H1 (cell line): ENCODE results near the gene METTL25B.

ENCODE experiments used
- EP300 ChIP-seq, 2 experiments: IDR thresholded peaks; 1 replicate in 1 of 2; 2 replicates in 1 of 2; pipeline ENCODE4 v1.6.1; 2011 to 2012; ENCODE audit warnings: low read depth in 2 of 2, low read length in 2 of 2, mild to moderate bottlenecking in 2 of 2, borderline replicate concordance in 1 of 2, inconsistent platforms in 1 of 2, moderate library complexity in 1 of 2
- JUND ChIP-seq: IDR thresholded peaks from 2 replicates; pipeline ENCODE4 v1.6.1; 2011; ENCODE audit warnings: mild to moderate bottlenecking, improper control_type of control experiment, low read length
- POLR2A ChIP-seq, 2 experiments: IDR thresholded peaks; 1 replicate in 1 of 2; 2 replicates in 1 of 2; pipeline ENCODE4 v1.6.1; 2011; ENCODE audit warnings: low read depth in 2 of 2, low read length in 2 of 2, mild to moderate bottlenecking in 2 of 2; ENCODE audit errors: control extremely low read depth in 1 of 2
- POLR2AphosphoS5 ChIP-seq: IDR thresholded peaks from 2 replicates; pipeline ENCODE4 v1.6.1; 2011; ENCODE audit warnings: low read depth, low read length
- SRF ChIP-seq: IDR thresholded peaks from 2 replicates; pipeline ENCODE4 v1.6.1; 2011; ENCODE audit warnings: mild to moderate bottlenecking, low read depth, low read length, moderate library complexity
- TEAD4 ChIP-seq: IDR thresholded peaks from 2 replicates; pipeline ENCODE4 v1.6.1; 2012; ENCODE audit warnings: low read depth, low read length, inconsistent platforms, mixed read lengths
- TF ChIP-seq, protein P1 (sequence below): IDR thresholded peaks from 2 replicates; pipeline ENCODE4 v1.6.1; 2012; ENCODE audit warnings: low read length, inconsistent platforms
- TF ChIP-seq, protein P2 (sequence below), 3 experiments: IDR thresholded peaks; 1 replicate in 2 of 3; 2 replicates in 1 of 3; pipeline versions ENCODE4 v1.5.1 to v1.6.1; 2011; ENCODE audit warnings: low read length in 3 of 3, mild to moderate bottlenecking in 3 of 3, inconsistent platforms in 2 of 3, low read depth in 1 of 3, moderate library complexity in 1 of 3; ENCODE audit not compliant: insufficient read depth in 1 of 3; ENCODE audit errors: control extremely low read depth in 1 of 3

DNA sequence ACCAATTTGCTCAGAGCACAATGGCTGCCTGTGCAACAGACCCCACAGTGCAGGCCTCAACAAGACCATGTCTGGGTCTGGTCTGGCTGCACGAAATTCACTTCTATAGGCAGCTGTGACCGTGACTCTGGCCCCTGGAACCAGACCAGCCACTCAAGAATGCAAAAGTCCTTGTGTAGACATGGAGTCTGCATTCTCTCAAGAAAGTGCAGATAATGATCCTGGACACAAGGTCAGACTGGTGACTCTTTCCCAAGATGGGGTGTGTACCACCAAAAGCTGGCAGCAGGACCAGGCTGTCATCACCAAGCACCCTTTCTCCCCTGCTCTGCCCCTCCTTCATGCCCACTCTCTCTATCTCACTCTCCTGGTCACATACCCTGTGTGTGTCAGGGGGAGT, 7.1 kb upstream of the METTL25B start:
- no peak for TF ChIP-seq TEAD4
- no peak; the same call in 1 of the 2 replicates for TF ChIP-seq POLR2AphosphoS5
- TF ChIP-seq, protein P1, sequence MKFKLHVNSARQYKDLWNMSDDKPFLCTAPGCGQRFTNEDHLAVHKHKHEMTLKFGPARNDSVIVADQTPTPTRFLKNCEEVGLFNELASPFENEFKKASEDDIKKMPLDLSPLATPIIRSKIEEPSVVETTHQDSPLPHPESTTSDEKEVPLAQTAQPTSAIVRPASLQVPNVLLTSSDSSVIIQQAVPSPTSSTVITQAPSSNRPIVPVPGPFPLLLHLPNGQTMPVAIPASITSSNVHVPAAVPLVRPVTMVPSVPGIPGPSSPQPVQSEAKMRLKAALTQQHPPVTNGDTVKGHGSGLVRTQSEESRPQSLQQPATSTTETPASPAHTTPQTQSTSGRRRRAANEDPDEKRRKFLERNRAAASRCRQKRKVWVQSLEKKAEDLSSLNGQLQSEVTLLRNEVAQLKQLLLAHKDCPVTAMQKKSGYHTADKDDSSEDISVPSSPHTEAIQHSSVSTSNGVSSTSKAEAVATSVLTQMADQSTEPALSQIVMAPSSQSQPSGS: no peak
- TF ChIP-seq JUND: no peak
- TF ChIP-seq EP300 (IDR thresholded peaks at IDR 0.05; ENCODE audit: borderline replicate concordance in 1 of 2, low read depth in 2 of 2, low read length in 2 of 2): no peak
- TF ChIP-seq POLR2A (IDR thresholded peaks at IDR 0.05; ENCODE audit: control extremely low read depth in 1 of 2, low read depth in 2 of 2, low read length in 2 of 2): no peak
- TF ChIP-seq, protein P2, sequence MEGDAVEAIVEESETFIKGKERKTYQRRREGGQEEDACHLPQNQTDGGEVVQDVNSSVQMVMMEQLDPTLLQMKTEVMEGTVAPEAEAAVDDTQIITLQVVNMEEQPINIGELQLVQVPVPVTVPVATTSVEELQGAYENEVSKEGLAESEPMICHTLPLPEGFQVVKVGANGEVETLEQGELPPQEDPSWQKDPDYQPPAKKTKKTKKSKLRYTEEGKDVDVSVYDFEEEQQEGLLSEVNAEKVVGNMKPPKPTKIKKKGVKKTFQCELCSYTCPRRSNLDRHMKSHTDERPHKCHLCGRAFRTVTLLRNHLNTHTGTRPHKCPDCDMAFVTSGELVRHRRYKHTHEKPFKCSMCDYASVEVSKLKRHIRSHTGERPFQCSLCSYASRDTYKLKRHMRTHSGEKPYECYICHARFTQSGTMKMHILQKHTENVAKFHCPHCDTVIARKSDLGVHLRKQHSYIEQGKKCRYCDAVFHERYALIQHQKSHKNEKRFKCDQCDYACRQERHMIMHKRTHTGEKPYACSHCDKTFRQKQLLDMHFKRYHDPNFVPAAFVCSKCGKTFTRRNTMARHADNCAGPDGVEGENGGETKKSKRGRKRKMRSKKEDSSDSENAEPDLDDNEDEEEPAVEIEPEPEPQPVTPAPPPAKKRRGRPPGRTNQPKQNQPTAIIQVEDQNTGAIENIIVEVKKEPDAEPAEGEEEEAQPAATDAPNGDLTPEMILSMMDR (IDR thresholded peaks at IDR 0.05; ENCODE audit: control extremely low read depth in 1 of 3, insufficient read depth in 1 of 3, low read depth in 1 of 3, low read length in 3 of 3): no peak
- TF ChIP-seq SRF: no peak
